NCI-H2107 treated with DMSO at 0.1 percent for 48 hours (cell line): ENCODE data around the gene CPB1.

Experiments used
- DNase-seq: peaks from one replicate; lab custom pipeline; 2025; ENCODE audit not compliant: unreplicated experiment; lab: John Stamatoyannopoulos, UW

CPB1 gene

DNA sequence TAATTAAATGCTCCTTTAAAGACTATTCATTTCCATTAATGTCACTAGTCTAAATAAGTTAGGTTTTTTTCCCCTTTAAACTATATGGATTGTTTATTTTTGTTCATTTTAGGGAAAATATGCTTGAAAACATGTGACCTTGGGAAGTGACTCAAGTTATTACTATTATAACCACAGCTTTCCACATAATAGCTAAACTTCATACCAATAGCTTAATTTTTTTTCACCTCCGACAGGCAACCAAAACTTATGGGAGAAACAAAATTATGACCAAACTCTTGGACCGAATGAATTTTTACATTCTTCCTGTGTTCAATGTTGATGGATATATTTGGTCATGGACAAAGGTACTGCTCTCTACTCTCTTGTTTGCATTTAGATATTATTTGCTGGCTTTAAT, 53.7 kb downstream of the CPB1 start:
- DNase-seq, result no peak

DNA sequence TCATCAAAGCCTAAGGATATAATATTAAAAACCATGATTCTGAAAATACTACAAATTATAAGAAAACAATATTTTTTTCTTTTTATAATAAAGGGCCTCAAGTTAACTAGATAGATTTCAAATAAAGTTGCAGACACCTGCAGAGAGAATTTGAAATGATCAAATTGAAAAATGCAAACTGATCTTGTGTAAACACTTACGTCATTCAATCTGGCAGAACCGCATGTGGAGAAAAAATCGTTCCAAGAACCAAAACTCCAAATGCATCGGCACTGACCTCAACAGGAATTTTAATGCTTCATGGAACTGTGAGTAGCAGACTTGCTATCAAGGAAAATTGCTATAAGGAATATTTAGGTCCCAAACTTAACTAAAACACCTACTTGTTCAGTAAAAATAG, 54.7 kb downstream of the CPB1 start:
- peak; percentile 32 for DNase-seq

- no peak for DNase-seq
These were observed 55.6 kb downstream of the CPB1 start for GRCh38 chr3:148883163-148883562.

GRCh38 chr3:148884261-148884660, 56.6 kb downstream of the CPB1 start:
- DNase-seq, result no peak

DNA sequence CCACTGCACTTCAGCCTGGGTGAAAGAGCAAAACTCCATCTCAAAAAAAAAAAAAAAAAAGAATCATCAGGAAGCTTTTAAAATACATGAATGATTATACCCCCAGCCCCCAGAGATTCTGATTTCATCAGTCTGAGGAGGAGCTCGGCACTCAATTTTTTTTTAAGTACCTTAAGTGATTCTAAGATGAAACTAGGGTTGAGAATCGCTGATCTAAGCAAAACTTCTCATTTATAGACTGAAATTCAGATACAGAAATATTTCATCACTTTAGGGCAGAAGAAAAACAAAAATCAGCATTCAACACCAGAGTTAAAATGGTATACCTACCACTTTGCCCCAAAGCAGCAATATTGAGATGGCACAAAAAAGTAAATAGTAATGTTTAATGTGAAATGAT, 62.2 kb downstream of the CPB1 start:
- no peak for DNase-seq

GRCh38 chr3:148896062-148896461, 68.5 kb downstream of the CPB1 start:
- no peak for DNase-seq

DNA sequence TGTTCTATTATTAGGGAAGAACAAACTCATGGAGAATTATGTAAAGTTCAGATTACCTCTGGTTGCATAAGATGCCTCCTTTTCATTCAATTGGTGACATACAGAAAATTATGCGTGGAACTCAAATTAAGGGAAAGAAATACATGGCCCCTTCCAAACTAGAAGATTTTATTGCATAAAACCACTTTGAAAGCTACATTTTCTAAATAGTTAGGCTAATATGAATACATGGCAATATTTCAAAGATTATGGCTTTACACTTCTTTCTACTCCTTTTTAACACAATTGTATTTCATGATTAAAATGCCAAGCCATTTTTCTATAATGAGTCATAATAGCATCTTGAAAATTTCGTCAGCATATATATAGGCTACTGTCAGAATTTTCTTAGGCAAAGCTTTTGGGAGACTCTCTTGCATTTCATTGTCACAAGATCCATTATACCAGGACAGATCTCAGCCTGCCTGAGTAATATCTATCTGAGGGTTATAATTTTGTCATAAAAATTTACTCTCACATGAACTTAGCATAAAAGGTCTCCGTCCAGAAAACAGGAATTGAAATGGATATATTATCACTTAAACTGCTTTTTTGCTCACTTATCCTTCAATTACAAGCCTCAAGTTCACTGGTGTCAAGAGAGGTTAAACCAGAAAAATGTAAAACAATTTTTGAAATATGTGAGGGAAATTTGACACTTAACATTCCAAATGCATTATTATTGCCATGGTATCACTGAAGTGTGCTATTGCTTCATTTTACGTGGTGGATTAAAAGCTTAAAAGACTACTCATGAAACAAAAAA, 74.6 kb downstream of the CPB1 start:
- DNase-seq, result no peak

GRCh38 chr3:148903022-148903442, 75.4 kb downstream of the CPB1 start:
- DNase-seq, result no peak

DNA sequence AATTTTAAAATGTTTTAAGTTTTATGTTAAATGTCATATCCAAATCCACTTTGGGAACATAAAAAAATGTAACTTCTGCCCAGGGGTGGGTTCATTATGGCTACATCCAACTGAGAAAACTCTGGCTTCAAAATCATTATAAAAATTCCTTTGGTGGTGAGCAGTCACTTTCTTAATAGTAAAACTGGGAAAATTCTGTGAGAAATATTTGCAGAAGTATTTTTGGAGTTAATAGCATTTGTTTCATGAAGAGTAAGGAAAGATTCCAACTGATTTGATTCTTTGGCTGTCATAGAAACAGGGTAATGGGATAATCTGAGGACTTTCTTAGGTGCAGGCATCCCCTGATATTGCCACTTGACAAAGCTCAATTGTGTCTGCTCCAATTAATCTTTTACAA, 76.3 kb downstream of the CPB1 start:
- DNase-seq, result no peak

DNA sequence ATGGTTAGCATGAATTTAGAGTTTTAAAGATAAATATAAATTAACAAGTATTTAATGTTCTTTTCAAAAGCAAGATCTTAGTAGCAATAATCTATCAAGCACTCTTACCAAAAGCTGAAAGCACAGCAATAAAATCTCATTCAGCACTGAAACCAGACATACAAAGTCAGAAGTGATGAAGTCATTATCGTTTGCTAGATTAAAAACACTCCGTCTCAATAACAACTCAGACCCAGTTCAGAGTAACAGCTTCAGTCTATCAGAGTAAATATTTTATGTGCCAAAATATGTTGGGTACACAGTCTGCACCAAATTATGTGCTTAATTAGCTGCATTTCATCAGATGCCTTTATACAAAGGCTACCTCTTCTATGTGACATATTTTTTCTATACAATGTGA, 79.1 kb downstream of the CPB1 start:
- no peak for DNase-seq
